GM21619 (cell line): ENCODE data around the gene ENPP7.
"Not testable (repeated sequence)": the region's sequence is repeated elsewhere in the genome, so short reads cannot be mapped to it uniquely, and the experiment has no call there.

Experiments
- ATAC-seq: cut with Tn5 transposase; IDR thresholded peaks from one replicate; pipeline ENCODE4 v1.9.1; 2021; ENCODE audit not compliant: unreplicated experiment

Gene ENPP7

GRCh38 chr17:79748295-79749099 is 17.8 kb downstream of the ENPP7 start:
- no peak for ATAC-seq

GRCh38 chr17:79749156-79749815 is 18.5 kb downstream of the ENPP7 start:
- no peak for ATAC-seq

- no peak for ATAC-seq
Observed at GRCh38 chr17:79749958-79750357, 19.2 kb downstream of the ENPP7 start.

- no peak for ATAC-seq
Observed at GRCh38 chr17:79750650-79751545, 20.2 kb downstream of the ENPP7 start.

GRCh38 chr17:79752175-79752574 is 21.4 kb downstream of the ENPP7 start:
- no peak for ATAC-seq

- ATAC-seq, result no peak
Observed at GRCh38 chr17:79754370-79754769, 23.6 kb downstream of the ENPP7 start.

GRCh38 chr17:79754903-79755302 is 24.2 kb downstream of the ENPP7 start:
- not testable (repeated sequence) for ATAC-seq

- no peak for ATAC-seq
Observed at GRCh38 chr17:79755591-79755990, 24.8 kb downstream of the ENPP7 start.

- no peak for ATAC-seq
Observed at GRCh38 chr17:79757140-79757745, 26.5 kb downstream of the ENPP7 start.

- ATAC-seq, result no peak
Observed at GRCh38 chr17:79758271-79758670, 27.5 kb downstream of the ENPP7 start.

GRCh38 chr17:79760197-79760906 is 29.6 kb downstream of the ENPP7 start:
- no peak for ATAC-seq

GRCh38 chr17:79761894-79762589 is 31.3 kb downstream of the ENPP7 start:
- no peak for ATAC-seq

- no peak for ATAC-seq
Observed at GRCh38 chr17:79765708-79766107, 35.0 kb downstream of the ENPP7 start.

- no peak for ATAC-seq
Observed at GRCh38 chr17:79769570-79770506, 39.1 kb downstream of the ENPP7 start.

GRCh38 chr17:79771276-79771675 is 40.5 kb downstream of the ENPP7 start:
- no peak for ATAC-seq

- ATAC-seq, result not testable (repeated sequence)
Observed at GRCh38 chr17:79772726-79773125, 42.0 kb downstream of the ENPP7 start.

GRCh38 chr17:79774561-79774975 is 43.8 kb downstream of the ENPP7 start:
- ATAC-seq, result no peak

GRCh38 chr17:79775632-79776031 is 44.9 kb downstream of the ENPP7 start:
- ATAC-seq, result no peak
